Ectodermal cell (in vitro differentiated cells): ENCODE results near the gene CDC14A.
"Not testable (repeated sequence)": the region's sequence is repeated elsewhere in the genome, so short reads cannot be mapped to it uniquely, and the experiment has no call there.

Experiments
- H3K27ac ChIP-seq: 2 replicates; pipeline ENCODE4 v1.7.0; 2013; ENCODE audit warnings: mild to moderate bottlenecking, low read depth, low read length; ENCODE audit not compliant: insufficient read depth, poor library complexity, severe bottlenecking
- H3K27me3 ChIP-seq: 2 replicates; pipeline ENCODE4 v1.7.0; 2013; ENCODE audit warnings: mild to moderate bottlenecking, low read length; ENCODE audit not compliant: insufficient read depth, control insufficient read depth, poor library complexity, severe bottlenecking
- H3K36me3 ChIP-seq: one replicate; pipeline ENCODE4 v1.7.0; 2013; ENCODE audit warnings: low read length; ENCODE audit not compliant: control insufficient read depth, insufficient read depth
- H3K4me1 ChIP-seq: one replicate; pipeline ENCODE4 v1.7.0; 2013; ENCODE audit warnings: low read length; ENCODE audit not compliant: control insufficient read depth, insufficient read depth
- H3K4me3 ChIP-seq: 2 replicates; pipeline ENCODE4 v1.7.0; 2013; ENCODE audit warnings: low read depth, low read length, control low read depth; ENCODE audit not compliant: insufficient read depth
- H3K9me3 ChIP-seq: 2 replicates; pipeline ENCODE4 v1.7.0; 2013; ENCODE audit warnings: mild to moderate bottlenecking, low read length, moderate library complexity; ENCODE audit not compliant: control insufficient read depth
- WGBS, 2 experiments: methylation state at CpG; one replicate each; pipeline ENCODE4 v1.1.7; 2013; ENCODE audit warnings: missing lambda C conversion rate in 2 of 2; 5-methylcytosine and 5-hydroxymethylcytosine counted together

The CDC14A gene

DNA sequence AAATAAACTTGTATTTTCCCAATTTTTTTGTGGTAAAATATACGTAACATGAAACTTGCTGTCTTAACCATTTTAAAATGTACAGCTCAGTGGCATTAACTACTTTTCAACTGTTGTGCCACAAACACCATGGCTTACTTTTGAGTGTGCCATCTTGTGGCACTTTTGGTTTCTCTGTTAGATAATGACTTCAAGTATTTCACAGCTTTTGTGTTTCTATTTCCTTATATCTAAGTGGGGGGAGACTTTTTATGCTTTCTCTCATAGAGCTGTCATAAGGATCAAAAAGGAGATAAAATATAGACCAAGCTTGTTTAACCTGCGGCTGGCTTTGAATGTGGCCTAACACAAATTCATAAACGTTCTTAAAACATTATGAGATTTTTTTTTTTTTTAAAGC, 44.3 kb downstream of the CDC14A start:
- 100% methylated on average over 1 to 3 of the region's 3 CpGs for WGBS, 2 experiments
- Histone ChIP-seq H3K4me3 (no peak overlapping the region), H3K9me3 (no peaks in the 10 kb centered on the region), H3K27me3 (no peaks in the 10 kb centered on the region), H3K4me1 (no peaks in the 10 kb centered on the region), H3K36me3 (no peaks in the 10 kb centered on the region), H3K27ac (no peak overlapping the region)

DNA sequence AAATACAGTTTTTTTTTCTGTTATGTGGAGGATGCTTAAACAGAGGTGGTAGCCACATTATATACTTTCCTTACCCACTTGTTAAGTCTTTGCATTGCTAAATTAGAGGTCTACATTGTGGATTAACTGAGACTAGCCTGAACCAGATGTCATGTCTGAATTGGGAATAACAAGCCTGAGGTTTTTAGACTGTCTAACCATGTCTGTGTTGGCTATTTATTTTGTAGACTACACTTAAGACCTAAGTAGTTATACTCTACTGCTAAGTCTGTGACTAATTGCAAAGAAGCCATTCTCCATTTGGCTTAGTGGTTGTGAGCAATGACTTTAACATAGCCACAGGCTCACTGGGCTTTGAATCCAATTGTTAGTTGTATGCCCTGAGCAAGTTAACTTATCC, 45.4 kb downstream of the CDC14A start:
- H3K27ac ChIP-seq: no peak overlapping the region
- no peaks in the 10 kb centered on the region for H3K27me3 ChIP-seq
- H3K4me3 ChIP-seq: no peak overlapping the region
- no peaks in the 10 kb centered on the region for H3K36me3 ChIP-seq
- no peaks in the 10 kb centered on the region for H3K4me1 ChIP-seq
- H3K9me3 ChIP-seq: no peaks in the 10 kb centered on the region

DNA sequence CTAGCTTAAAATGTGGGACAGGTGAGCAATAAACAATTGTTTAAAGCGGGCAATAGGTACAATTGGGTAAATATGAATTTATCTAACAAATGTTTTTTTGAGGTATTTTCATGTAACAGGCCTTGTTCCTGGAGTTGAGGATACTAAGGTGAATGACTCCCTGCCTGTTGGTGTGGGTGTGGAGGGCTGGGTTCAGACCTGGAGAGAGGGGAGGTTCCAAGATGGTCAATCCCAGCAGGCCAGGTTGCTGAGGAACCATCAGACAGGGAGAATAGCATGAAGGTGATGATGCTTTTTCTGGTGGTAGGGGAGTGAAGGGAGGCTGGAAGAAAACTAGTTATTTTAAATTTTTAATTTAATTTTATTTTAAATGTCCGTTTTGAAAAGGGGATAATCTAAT, 46.3 kb downstream of the CDC14A start:
- H3K9me3 ChIP-seq: no peaks in the 10 kb centered on the region
- H3K4me1 ChIP-seq: no peaks in the 10 kb centered on the region
- no peak overlapping the region for H3K4me3 ChIP-seq
- no peaks in the 10 kb centered on the region for H3K36me3 ChIP-seq
- no peaks in the 10 kb centered on the region for H3K27me3 ChIP-seq
- 87 to 100% methylated on average over 1 to 2 of the region's 2 CpGs for WGBS, 2 experiments
- H3K27ac ChIP-seq: no peak overlapping the region

DNA sequence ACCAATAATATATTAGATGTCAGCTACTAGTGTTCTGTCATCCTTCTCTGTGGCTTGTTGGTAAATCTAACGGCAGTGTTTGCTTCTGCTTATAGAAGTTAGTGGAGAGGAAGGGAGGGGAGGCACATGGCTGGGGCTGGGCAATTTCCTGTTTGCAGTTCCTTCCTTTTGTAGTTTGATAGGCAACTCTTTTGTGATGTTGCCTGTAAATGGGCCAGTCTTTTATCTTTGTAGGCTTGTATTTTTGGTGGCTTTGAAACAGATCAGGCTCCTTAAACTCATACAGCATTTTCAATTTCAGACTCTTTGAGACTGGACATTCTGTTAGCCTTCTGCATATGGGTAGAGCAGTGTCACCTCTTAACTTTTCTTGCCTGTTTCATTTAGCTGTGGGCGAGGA, 48.1 kb downstream of the CDC14A start:
- no peaks in the 10 kb centered on the region for H3K4me1 ChIP-seq
- H3K9me3 ChIP-seq: no peaks in the 10 kb centered on the region
- no peak overlapping the region for H3K4me3 ChIP-seq
- 52 to 76% methylated on average over 2 of the region's 2 CpGs for WGBS, 2 experiments
- no peak overlapping the region for H3K27ac ChIP-seq
- no peaks in the 10 kb centered on the region for H3K36me3 ChIP-seq
- H3K27me3 ChIP-seq: no peaks in the 10 kb centered on the region

DNA sequence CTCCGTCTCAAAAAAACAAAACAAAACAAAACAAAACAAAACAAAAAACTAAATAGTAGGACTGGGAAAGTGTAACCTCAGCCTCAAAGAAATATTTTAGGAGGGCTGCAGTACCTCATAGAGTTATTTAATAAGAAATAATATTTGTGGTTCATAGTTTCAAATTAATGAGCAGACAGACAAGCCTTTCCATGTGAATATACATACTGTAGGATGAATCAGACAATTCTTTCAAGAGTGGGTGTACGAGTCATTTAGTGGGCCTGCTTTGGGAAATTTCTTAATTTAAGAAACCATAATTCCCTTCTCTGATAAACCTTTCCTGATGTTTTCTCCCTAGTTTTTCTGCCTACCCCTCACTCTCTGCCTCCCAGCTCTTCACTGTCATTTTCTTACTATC, 52.5 kb downstream of the CDC14A start:
- Histone ChIP-seq H3K4me3 (no peak overlapping the region), H3K4me1 (no peaks in the 10 kb centered on the region), H3K27ac (no peak overlapping the region), H3K9me3 (no peaks in the 10 kb centered on the region), H3K27me3 (no peaks in the 10 kb centered on the region), H3K36me3 (no peaks in the 10 kb centered on the region)
- WGBS, 2 experiments: 98% methylated on average over 2 of the region's 2 CpGs; no CpG with 5 or more reads in 1 of the 2 experiments

DNA sequence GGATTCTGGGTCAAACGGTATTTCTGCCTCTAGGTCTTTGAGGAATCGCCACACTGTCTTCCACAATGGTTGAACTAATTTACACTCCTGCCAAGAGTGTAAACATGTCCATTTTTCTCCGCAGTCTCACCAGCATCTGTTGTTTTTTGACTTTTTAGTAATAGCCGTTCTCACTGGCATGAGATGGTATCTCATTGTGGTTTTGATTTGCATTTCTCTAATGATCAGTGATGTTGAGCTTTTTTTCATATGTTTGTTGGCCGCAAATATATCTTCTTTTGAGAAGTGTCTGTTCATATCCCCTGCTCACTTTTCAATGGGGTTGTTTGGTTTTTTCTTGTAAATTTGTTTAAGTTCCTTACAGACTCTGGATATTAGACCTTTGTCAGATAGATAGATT, 53.6 kb downstream of the CDC14A start:
- not testable (repeated sequence) for H3K4me3 ChIP-seq, H3K36me3 ChIP-seq, H3K9me3 ChIP-seq, H3K4me1 ChIP-seq, H3K27ac ChIP-seq, H3K27me3 ChIP-seq
- WGBS, 2 experiments: 91 to 94% methylated on average over 5 of the region's 5 CpGs

DNA sequence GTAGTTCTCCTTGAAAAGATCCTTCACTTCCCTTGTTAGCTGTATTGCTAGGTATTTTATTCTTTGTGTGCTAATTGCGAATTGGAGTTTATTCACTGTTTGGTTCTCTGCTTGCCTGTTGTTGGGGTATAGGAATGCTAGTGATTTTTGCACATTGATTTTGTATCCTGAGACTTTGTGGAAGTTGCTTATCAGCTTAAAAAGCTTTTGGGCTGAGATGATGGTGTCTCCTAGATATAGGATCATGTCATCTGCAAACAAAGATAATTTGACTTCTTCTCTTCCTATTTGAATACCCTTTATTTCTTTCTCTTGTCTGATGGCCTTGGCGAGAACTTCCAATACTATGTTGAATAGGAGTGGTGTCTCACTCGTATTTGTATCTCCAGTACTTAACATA, 55.1 kb downstream of the CDC14A start:
- not testable (repeated sequence) for H3K36me3 ChIP-seq, H3K4me3 ChIP-seq, H3K9me3 ChIP-seq, H3K27ac ChIP-seq, H3K4me1 ChIP-seq, H3K27me3 ChIP-seq
- WGBS, 2 experiments: 95% methylated on average over 1 of the region's 3 CpGs

DNA sequence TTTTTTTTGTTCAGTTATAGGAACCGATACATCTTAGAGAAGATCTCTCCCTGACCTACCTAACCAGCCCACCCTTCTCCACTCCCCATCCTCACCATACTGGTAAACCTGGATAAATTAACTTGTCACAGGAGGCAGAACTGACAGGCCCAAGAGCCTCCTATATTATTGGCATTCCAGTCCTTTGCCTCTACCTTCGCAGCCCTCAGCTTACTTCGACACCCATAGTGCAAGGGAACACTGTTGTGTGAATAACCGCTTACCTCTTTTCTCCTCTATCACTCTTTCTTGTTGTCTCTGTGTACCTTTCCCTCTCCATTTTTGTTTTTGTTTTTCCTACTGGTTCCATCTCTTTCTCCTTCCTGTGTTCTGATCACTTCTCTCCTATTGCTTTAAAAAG, 58.7 kb downstream of the CDC14A start:
- Histone ChIP-seq H3K9me3 (no peaks in the 10 kb centered on the region), H3K4me3 (no peak overlapping the region), H3K4me1 (no peaks in the 10 kb centered on the region), H3K27ac (no peak overlapping the region), H3K27me3 (no peaks in the 10 kb centered on the region), H3K36me3 (no peaks in the 10 kb centered on the region)
- 90 to 92% methylated on average over 4 of the region's 4 CpGs for WGBS, 2 experiments

DNA sequence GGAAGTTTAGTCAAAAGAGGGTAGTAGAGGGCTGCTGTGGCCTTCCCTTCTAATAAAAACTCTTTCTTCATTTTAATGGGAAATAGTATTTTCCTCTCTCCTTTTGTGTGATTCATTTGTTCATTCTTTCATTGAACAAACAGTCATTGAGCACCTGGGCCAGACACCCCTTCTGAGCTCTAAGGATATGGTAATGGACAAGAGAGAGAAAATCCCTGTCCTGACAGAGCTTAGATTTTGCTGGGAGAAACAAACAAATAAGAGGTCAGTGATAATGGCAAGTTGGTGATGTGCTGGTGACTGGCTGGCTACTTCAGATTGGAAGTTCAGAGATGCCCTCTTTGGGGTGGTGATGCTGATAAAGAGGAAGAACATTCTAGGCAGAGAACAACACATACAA, 59.3 kb downstream of the CDC14A start:
- H3K36me3 ChIP-seq: no peaks in the 10 kb centered on the region
- H3K27ac ChIP-seq: no peak overlapping the region
- H3K4me3 ChIP-seq: no peak overlapping the region
- no peaks in the 10 kb centered on the region for H3K27me3 ChIP-seq
- no peaks in the 10 kb centered on the region for H3K4me1 ChIP-seq
- H3K9me3 ChIP-seq: no peaks in the 10 kb centered on the region

DNA sequence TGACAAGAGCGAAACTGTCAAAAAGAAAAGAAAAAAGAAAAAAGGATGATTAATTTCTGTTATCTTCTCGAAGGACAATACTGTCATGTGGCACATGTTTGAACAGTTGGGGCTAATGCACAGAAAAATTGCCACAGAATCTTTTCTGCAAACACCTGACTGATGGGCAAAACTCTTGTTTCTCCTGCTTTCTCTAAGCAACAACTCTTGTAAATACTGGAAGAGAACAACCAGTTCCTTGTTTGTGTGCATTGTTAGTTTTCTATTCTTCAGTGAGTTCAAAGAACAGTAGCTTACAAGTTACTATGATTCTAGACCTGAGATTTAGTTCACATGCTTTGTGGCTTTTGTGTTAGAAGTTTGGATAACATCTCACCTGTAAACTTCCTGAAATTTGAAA, 60.7 kb downstream of the CDC14A start:
- no peaks in the 10 kb centered on the region for H3K9me3 ChIP-seq
- 90 to 94% methylated on average over 2 of the region's 2 CpGs for WGBS, 2 experiments
- H3K4me1 ChIP-seq: no peaks in the 10 kb centered on the region
- H3K4me3 ChIP-seq: no peak overlapping the region
- no peaks in the 10 kb centered on the region for H3K27me3 ChIP-seq
- H3K36me3 ChIP-seq: no peaks in the 10 kb centered on the region
- H3K27ac ChIP-seq: no peak overlapping the region

DNA sequence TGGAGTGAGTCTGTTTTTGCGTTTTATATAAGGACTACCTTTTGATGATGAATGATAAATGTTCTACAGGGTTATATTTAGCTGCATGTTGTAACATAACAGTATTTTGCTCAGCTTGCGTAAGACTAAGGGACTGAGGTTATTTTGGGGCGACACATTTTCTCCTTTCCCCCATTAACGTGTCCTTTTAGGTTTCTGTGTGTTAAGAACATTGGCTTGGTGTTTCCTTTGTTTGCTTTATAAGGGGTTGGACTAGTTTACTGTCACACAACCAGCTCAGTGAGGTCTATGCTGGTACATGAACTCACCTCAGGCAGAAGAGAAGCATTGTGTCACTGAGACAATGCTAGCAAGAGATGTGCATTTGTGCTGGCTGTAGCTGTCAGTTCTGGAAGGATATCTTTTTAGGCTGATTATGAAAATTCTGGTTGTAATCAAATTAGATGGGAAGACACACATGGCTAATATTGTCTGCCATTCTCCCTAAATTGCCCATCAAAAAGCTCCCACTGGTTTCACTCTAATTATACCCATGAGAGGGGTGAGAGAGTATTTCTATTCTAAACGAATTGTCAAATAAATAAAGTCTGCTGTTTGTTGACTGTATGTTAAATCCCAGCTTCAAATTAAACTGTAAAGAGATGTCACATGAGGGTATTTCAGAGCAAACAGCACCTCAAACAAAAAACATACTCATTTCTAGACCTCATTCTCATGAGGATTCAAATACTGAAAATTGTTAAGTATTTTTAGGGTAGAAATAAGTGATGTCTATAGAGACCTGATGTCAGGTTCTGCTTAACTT, 62.6 kb downstream of the CDC14A start:
- Histone ChIP-seq H3K4me1 (no peaks in the 10 kb centered on the region), H3K27ac (no peak overlapping the region), H3K27me3 (no peaks in the 10 kb centered on the region), H3K4me3 (no peak overlapping the region), H3K36me3 (no peaks in the 10 kb centered on the region), H3K9me3 (no peaks in the 10 kb centered on the region)
- WGBS, 2 experiments: 94 to 95% methylated on average over 4 to 5 of the region's 5 CpGs
